K562 (cell line): ENCODE results near the gene ETDC. TPM values are rescaled to one million over a fixed set of nuclear protein-coding genes. Genes with fewer than 3 reads are reported as not detected.

Experiments
- ATAC-seq: fragments of 200-7000 bp; cut with Tn5 transposase; 3 replicates; pipeline ENCODE4 v1.9.1; 2020; ENCODE audit warnings: moderate library complexity
- BruUV-seq: library from RNA; stranded (reverse); fragments of 400-500 nt; replicated peaks from 2 replicates; lab custom pipeline; 2021; lab: Mats Ljungman, UMichigan
- CTCF ChIA-PET: fragments of 300-600 bp; formaldehyde crosslinking; extraction: SDS; loops from one replicate; lab custom pipeline; 2021; ENCODE audit warnings: low intra/inter-chr PET ratio; lab: Yijun Ruan, JAX
- POLR2A ChIA-PET: fragments of 300-600, 350-650 bp; sonication (Branson Sonifier 250); formaldehyde crosslinking; extraction: SDS; loops from one replicate; lab custom pipeline; 2021; ENCODE audit warnings: antibody characterized with exemption, inconsistent platforms; lab: Yijun Ruan, JAX
- DNase-seq, 4 experiments: peaks; one replicate each; pipeline versions ENCODE4 v3.0.0 to v3.0.0-alpha.2; 2011 to 2018; ENCODE audit warnings: low spot score in 3 of 4, mixed read lengths in 3 of 4; ENCODE audit errors: extremely low read depth in 1 of 4
- FAIRE-seq: peaks from 2 replicates; lab custom pipeline; 2011; peaks lifted over from hg19 to GRCh38; lab: Jason Lieb, UNC
- H2AFZ ChIP-seq: 2 replicates; pipeline ENCODE4 v1.6.0; 2011; ENCODE audit warnings: low read depth, low read length, control low read depth, inconsistent platforms
- H3K27ac ChIP-seq: fragments of 200-600 bp; 3 replicates; pipeline ENCODE4 v1.8.0; 2011; ENCODE audit warnings: low read depth, mild to moderate bottlenecking, control low read depth, inconsistent platforms, low read length, moderate library complexity, mixed read lengths; ENCODE audit errors: extremely low read depth
- H3K27me3 ChIP-seq, 2 experiments: fragments of 300-600 bp in 1 of 2; 2 replicates in 1 of 2; 3 replicates in 1 of 2; pipeline versions ENCODE4 v1.6.0 to v1.8.0; 2011; ENCODE audit warnings: inconsistent platforms in 2 of 2, low read length in 2 of 2, mild to moderate bottlenecking in 1 of 2, mixed read lengths in 1 of 2, moderate library complexity in 1 of 2; ENCODE audit not compliant: control insufficient read depth in 2 of 2, insufficient read depth in 2 of 2
- H3K36me3 ChIP-seq: fragments of 300-600 bp; 3 replicates; pipeline ENCODE4 v1.8.0; 2011; ENCODE audit warnings: mild to moderate bottlenecking, low read length, inconsistent platforms; ENCODE audit not compliant: control insufficient read depth, insufficient read depth
- H3K4me1 ChIP-seq, 2 experiments: fragments of 200-600 bp in 1 of 2; replicated peaks in 1 of 2; 2 replicates in 1 of 2; 3 replicates in 1 of 2; pipeline versions ENCODE4 v1.5.1 to v1.8.0; 2011; ENCODE audit warnings: inconsistent platforms in 2 of 2, low read length in 2 of 2, mild to moderate bottlenecking in 1 of 2, mixed read lengths in 1 of 2, moderate library complexity in 1 of 2; ENCODE audit not compliant: control insufficient read depth in 2 of 2, insufficient read depth in 2 of 2
- H3K4me2 ChIP-seq: 2 replicates; pipeline ENCODE4 v1.6.1; 2011; ENCODE audit warnings: low read length, control low read depth, inconsistent platforms, mixed read lengths; ENCODE audit not compliant: insufficient read depth
- H3K4me3 ChIP-seq: fragments of 200-600 bp; sonication (generic), shearing (Covaris generic); 2 replicates; pipeline ENCODE4 v1.5.1; 2016; ENCODE audit warnings: control low read depth, inconsistent platforms
- H3K79me2 ChIP-seq: fragments of 200-600 bp; 3 replicates; pipeline ENCODE4 v1.8.0; 2011; ENCODE audit warnings: low read length, inconsistent platforms; ENCODE audit not compliant: control insufficient read depth, insufficient read depth
- H3K9ac ChIP-seq, 2 experiments: 2 replicates each; pipeline versions ENCODE4 v1.6.0 to v1.6.1; 2011; ENCODE audit warnings: low read depth in 2 of 2, low read length in 2 of 2, control low read depth in 1 of 2, inconsistent platforms in 1 of 2, mild to moderate bottlenecking in 1 of 2, mixed read lengths in 1 of 2; ENCODE audit not compliant: insufficient read depth in 1 of 2
- H3K9me1 ChIP-seq: one replicate; pipeline ENCODE4 v1.6.0; 2011; ENCODE audit warnings: inconsistent platforms, mild to moderate bottlenecking, low read length, moderate library complexity; ENCODE audit not compliant: control insufficient read depth, insufficient read depth
- H3K9me3 ChIP-seq: replicated peaks from 2 replicates; pipeline ENCODE4 v1.5.1; 2011; ENCODE audit warnings: low read depth, low read length, inconsistent platforms; ENCODE audit not compliant: control insufficient read depth, insufficient read depth
- H4K20me1 ChIP-seq: replicated peaks from 2 replicates; pipeline ENCODE4 v1.6.1; 2011; ENCODE audit warnings: low read length, inconsistent platforms, mixed read lengths; ENCODE audit not compliant: control insufficient read depth, insufficient read depth
- FOXK2 ChIP-seq, 2 experiments: fragments of 450-650 bp; IDR thresholded peaks in 1 of 2; conservative IDR thresholded peaks in 1 of 2; 2 replicates each; pipeline ENCODE4 v1.6.1; 2016; ENCODE audit warnings: low read depth in 2 of 2, mild to moderate bottlenecking in 1 of 2
- GABPA ChIP-seq: fragments of 200-800 bp; sonication (Bioruptor generic); conservative IDR thresholded peaks from 2 replicates; pipeline ENCODE4 v1.6.1; 2016; ENCODE audit warnings: low read depth, missing genetic modification characterization, missing compliant biosample characterization
- GATA2 ChIP-seq: sonication (generic); formaldehyde crosslinking; IDR thresholded peaks from 2 replicates; pipeline ENCODE4 v1.4.0; 2020; ENCODE audit warnings: mild to moderate bottlenecking, missing genetic modification reagents
- ID3 ChIP-seq, 2 experiments: fragments of 250-450 bp in 1 of 2; fragments of 450-650 bp in 1 of 2; sonication (Bioruptor Pico) in 1 of 2; IDR thresholded peaks; 2 replicates each; pipeline versions ENCODE4 v1.6.1 to v1.8.0; 2016 to 2021; ENCODE audit warnings: mild to moderate bottlenecking in 2 of 2, moderate library complexity in 2 of 2, missing compliant biosample characterization in 1 of 2, missing genetic modification characterization in 1 of 2
- IRF2 ChIP-seq: sonication (generic); formaldehyde crosslinking; IDR thresholded peaks from 2 replicates; pipeline ENCODE4 v1.8.1; 2022; ENCODE audit warnings: mild to moderate bottlenecking, missing genetic modification reagents
- LARP7 ChIP-seq: fragments of 450-650 bp; IDR thresholded peaks from 2 replicates; pipeline ENCODE4 v1.6.1; 2016
- MCM5 ChIP-seq: fragments of 450-650 bp; IDR thresholded peaks from 2 replicates; pipeline ENCODE4 v1.6.1; 2016; ENCODE audit warnings: low read depth
- SIN3A ChIP-seq, 2 experiments: fragments of 150-350 bp in 1 of 2; IDR thresholded peaks; 2 replicates each; pipeline ENCODE4 v1.6.1; 2011 to 2016; ENCODE audit warnings: borderline replicate concordance in 2 of 2, low read depth in 2 of 2, low read length in 2 of 2, mild to moderate bottlenecking in 2 of 2, moderate library complexity in 2 of 2; ENCODE audit not compliant: control insufficient read depth in 1 of 2
- ZBTB8A ChIP-seq: fragments of 450-650 bp; IDR thresholded peaks from 2 replicates; pipeline ENCODE4 v1.6.1; 2018; ENCODE audit warnings: mild to moderate bottlenecking, moderate library complexity; ENCODE audit not compliant: partially characterized antibody
- ZNF239 ChIP-seq: fragments of 250-450 bp; sonication (Bioruptor Pico); IDR thresholded peaks from 2 replicates; pipeline ENCODE4 v1.4.0; 2020; ENCODE audit warnings: mild to moderate bottlenecking
- ZNF79 ChIP-seq: fragments of 250-450 bp; sonication (Bioruptor Pico); IDR thresholded peaks from 2 replicates; pipeline ENCODE4 v1.4.0; 2020; ENCODE audit warnings: low read depth, mild to moderate bottlenecking, moderate library complexity
- WGBS: fragments of 100-300 bp; shearing (Covaris generic); methylation state at CpG from one replicate; pipeline ENCODE4 v1.1.6; 2016; ENCODE audit warnings: low coverage, mixed read lengths; ENCODE audit not compliant: insufficient coverage; ENCODE audit errors: missing lambda C conversion rate; 5-methylcytosine and 5-hydroxymethylcytosine counted together
- in situ Hi-C: fragments of 300-500 bp; cut with MboI; formaldehyde crosslinking; loops from 4 replicates; pipeline ENCODE4 v1.15.0; 2018; ENCODE audit warnings: inconsistent platforms, mixed read lengths
- intact Hi-C: fragments of 100-400 bp; cut with micrococcal nuclease; formaldehyde crosslinking; loops from 2 replicates; pipeline ENCODE4 v1.14.2; 2022
- polyA plus RNA-seq, 8 experiments: library from polyadenylated mRNA; depleted of rRNA in 4 of 8; stranded (reverse) in 5 of 8; unstranded in 3 of 8; fragments of >200 nt; fragmentation: Nextera tagmentation in 2 of 8; fragmentation: Illumina TruSeq in 1 of 8; extraction: Ambion mirVana in 2 of 8; extraction: Trizol in 1 of 8; gene quantifications; 2 replicates each; pipeline versions ENCODE4 v1.2.1 to v1.2.3, GENCODE V29; 2011 to 2014; ENCODE audit warnings: inconsistent platforms in 1 of 8, missing spikeins in 1 of 8
- total RNA-seq, 7 experiments: library from RNA; depleted of rRNA in 6 of 7; stranded (reverse); fragments of >200 nt in 6 of 7; fragmentation: Illumina TruSeq in 2 of 7; extraction: Trizol in 2 of 7; gene quantifications; 2 replicates each; pipeline versions ENCODE4 v1.2.1 to v1.2.3, GENCODE V29; 2011 to 2021; ENCODE audit warnings: low replicate concordance in 1 of 7
- TF ChIP-seq, protein P1 (sequence below): sonication (generic); formaldehyde crosslinking; IDR thresholded peaks from 2 replicates; pipeline ENCODE4 v1.8.0; 2022; ENCODE audit warnings: mild to moderate bottlenecking, missing genetic modification reagents
- TF ChIP-seq, protein P2 (sequence below): fragments of 450-650 bp; IDR thresholded peaks from 2 replicates; pipeline ENCODE4 v1.6.1; 2014; ENCODE audit warnings: low read depth, mild to moderate bottlenecking, moderate library complexity, borderline replicate concordance
- TF ChIP-seq, protein P3 (sequence below): sonication (generic); formaldehyde crosslinking; IDR thresholded peaks from 2 replicates; pipeline ENCODE4 v1.8.1; 2023; ENCODE audit warnings: mild to moderate bottlenecking, missing genetic modification reagents

The ETDC gene
- total and polyA plus RNA-seq, 9 of the 15 experiments (the other 6 are each of a cell fraction or from before 2014, with no cell fraction given) = not detected

DNA sequence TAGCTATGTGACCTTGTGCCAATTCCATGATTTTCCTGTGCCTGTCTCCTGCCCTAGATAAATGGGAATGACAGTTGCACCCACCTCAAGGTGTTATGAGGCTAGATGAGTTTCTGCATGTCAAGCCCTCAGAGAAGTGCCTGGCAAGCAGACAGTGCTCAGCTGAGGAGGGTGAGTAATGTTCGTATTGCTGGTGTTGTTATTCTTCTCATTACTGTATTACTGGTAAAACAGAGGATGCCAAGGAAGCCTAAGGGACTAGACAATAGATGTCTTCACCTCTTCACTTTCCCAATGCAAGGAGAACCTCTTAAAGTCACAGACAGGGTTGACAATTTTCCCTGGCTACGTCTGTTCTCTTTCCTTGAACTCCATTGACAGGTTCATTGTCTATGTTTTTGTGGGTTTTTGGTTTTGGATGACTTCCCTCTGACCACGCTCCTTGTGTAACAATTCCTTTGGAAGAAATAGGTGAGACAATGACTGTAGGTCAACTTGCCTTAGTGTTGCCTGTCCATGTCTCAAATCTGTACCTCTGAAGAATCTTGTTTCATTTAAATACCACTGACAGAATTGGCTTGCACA lies 19.2 kb downstream of the ETDC start:
- H3K4me2 ChIP-seq = no peak overlapping the region
- intact Hi-C loops = no loop called here
- no peak overlapping the region for H2AFZ ChIP-seq
- H3K4me1 ChIP-seq = no peaks in the 10 kb centered on the region
- H3K9me1 ChIP-seq = no peaks in the 10 kb centered on the region
- no peaks in the 10 kb centered on the region for H3K79me2 ChIP-seq
- no peak for ATAC-seq
- CTCF ChIA-PET = no interaction called here
- H4K20me1 ChIP-seq = no peaks in the 10 kb centered on the region
- FAIRE-seq = no peak
- H3K36me3 ChIP-seq = no peaks in the 10 kb centered on the region; the same call in 2 of the 3 replicates
- no peak overlapping the region for H3K27ac ChIP-seq
- in situ Hi-C loops = no loop called here
- no peak for DNase-seq
- no TSS peak for BruUV-seq
- WGBS = 77% methylated on average over 3 of the region's 3 CpGs
- no peaks in the 10 kb centered on the region for H3K27me3 ChIP-seq
- no peak overlapping the region for H3K9ac ChIP-seq
- no peak overlapping the region for H3K4me3 ChIP-seq
- POLR2A ChIA-PET = interaction anchor here (0.7 kb wide), 1 partner anchor 27 kb away, joined by 3 read pairs; no protein-coding TSS in a partner anchor
- no peaks in the 10 kb centered on the region; the same call in 1 of the 2 replicates for H3K9me3 ChIP-seq
- TF ChIP-seq, protein P1, sequence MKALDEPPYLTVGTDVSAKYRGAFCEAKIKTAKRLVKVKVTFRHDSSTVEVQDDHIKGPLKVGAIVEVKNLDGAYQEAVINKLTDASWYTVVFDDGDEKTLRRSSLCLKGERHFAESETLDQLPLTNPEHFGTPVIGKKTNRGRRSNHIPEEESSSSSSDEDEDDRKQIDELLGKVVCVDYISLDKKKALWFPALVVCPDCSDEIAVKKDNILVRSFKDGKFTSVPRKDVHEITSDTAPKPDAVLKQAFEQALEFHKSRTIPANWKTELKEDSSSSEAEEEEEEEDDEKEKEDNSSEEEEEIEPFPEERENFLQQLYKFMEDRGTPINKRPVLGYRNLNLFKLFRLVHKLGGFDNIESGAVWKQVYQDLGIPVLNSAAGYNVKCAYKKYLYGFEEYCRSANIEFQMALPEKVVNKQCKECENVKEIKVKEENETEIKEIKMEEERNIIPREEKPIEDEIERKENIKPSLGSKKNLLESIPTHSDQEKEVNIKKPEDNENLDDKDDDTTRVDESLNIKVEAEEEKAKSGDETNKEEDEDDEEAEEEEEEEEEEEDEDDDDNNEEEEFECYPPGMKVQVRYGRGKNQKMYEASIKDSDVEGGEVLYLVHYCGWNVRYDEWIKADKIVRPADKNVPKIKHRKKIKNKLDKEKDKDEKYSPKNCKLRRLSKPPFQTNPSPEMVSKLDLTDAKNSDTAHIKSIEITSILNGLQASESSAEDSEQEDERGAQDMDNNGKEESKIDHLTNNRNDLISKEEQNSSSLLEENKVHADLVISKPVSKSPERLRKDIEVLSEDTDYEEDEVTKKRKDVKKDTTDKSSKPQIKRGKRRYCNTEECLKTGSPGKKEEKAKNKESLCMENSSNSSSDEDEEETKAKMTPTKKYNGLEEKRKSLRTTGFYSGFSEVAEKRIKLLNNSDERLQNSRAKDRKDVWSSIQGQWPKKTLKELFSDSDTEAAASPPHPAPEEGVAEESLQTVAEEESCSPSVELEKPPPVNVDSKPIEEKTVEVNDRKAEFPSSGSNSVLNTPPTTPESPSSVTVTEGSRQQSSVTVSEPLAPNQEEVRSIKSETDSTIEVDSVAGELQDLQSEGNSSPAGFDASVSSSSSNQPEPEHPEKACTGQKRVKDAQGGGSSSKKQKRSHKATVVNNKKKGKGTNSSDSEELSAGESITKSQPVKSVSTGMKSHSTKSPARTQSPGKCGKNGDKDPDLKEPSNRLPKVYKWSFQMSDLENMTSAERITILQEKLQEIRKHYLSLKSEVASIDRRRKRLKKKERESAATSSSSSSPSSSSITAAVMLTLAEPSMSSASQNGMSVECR (CRISPR knock-in tag) = no peak
- TF ChIP-seq SIN3A (IDR thresholded peaks at IDR 0.05; ENCODE audit: borderline replicate concordance in 2 of 2, control insufficient read depth in 1 of 2, low read depth in 2 of 2, low read length in 2 of 2) (no peak), ZNF239 (CRISPR knock-in tag) (no peak), ZBTB8A (no peak), GATA2 (CRISPR knock-in tag) (no peak), MCM5 (no peak), IRF2 (CRISPR knock-in tag) (no peak), ID3 (CRISPR knock-in tag; IDR thresholded peaks at IDR 0.05) (no peak), ID3 (tag; IDR thresholded peaks at IDR 0.05) (no peak), LARP7 (no peak), FOXK2 (conservative IDR thresholded peaks at IDR 0.05 in 1 of 2, IDR thresholded peaks at IDR 0.05 in 1 of 2; ENCODE audit: low read depth in 2 of 2) (no peak), ZNF79 (CRISPR knock-in tag) (no peak), GABPA (tag) (no peak)
- TF ChIP-seq, protein P2, sequence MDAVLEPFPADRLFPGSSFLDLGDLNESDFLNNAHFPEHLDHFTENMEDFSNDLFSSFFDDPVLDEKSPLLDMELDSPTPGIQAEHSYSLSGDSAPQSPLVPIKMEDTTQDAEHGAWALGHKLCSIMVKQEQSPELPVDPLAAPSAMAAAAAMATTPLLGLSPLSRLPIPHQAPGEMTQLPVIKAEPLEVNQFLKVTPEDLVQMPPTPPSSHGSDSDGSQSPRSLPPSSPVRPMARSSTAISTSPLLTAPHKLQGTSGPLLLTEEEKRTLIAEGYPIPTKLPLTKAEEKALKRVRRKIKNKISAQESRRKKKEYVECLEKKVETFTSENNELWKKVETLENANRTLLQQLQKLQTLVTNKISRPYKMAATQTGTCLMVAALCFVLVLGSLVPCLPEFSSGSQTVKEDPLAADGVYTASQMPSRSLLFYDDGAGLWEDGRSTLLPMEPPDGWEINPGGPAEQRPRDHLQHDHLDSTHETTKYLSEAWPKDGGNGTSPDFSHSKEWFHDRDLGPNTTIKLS = no peak
- TF ChIP-seq, protein P3, sequence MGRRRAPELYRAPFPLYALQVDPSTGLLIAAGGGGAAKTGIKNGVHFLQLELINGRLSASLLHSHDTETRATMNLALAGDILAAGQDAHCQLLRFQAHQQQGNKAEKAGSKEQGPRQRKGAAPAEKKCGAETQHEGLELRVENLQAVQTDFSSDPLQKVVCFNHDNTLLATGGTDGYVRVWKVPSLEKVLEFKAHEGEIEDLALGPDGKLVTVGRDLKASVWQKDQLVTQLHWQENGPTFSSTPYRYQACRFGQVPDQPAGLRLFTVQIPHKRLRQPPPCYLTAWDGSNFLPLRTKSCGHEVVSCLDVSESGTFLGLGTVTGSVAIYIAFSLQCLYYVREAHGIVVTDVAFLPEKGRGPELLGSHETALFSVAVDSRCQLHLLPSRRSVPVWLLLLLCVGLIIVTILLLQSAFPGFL = no peak
